Sigmoid colon (tissue), 7 donors: Measurements from ENCODE around the gene CAMTA1. TPM values are rescaled to one million over a fixed set of nuclear protein-coding genes. Genes with fewer than 3 reads are reported as not detected.

Experiments
- DNase-seq: peaks from one replicate; pipeline ENCODE4 v3.0.0-alpha.2; 2019
- H3K27ac ChIP-seq, 4 donors: fragments of 200-600 bp; sonication (generic); one replicate each; pipeline ENCODE4 v1.5.1; 2016 to 2019; ENCODE audit warnings: mild to moderate bottlenecking in 1 of 4
- H3K27me3 ChIP-seq, 3 donors: fragments of 200-600 bp; sonication (generic); one replicate each; pipeline ENCODE4 v1.5.1; 2019; ENCODE audit warnings: mild to moderate bottlenecking in 1 of 3
- H3K36me3 ChIP-seq, 4 donors: fragments of 200-600 bp; sonication (generic); one replicate each; pipeline ENCODE4 v1.5.1; 2016 to 2019
- H3K4me1 ChIP-seq, 4 donors: fragments of 200-600 bp; sonication (generic); one replicate each; pipeline ENCODE4 v1.5.1; 2017 to 2019
- H3K4me3 ChIP-seq, 4 donors: fragments of 200-600 bp; sonication (generic); one replicate each; pipeline ENCODE4 v1.5.1; 2017 to 2019; ENCODE audit warnings: mild to moderate bottlenecking in 2 of 4, moderate library complexity in 1 of 4
- H3K9me3 ChIP-seq, 4 donors: fragments of 200-600 bp in 3 of 4; sonication (generic) in 3 of 4; one replicate each; pipeline versions ENCODE4 v1.5.1 to v1.6.1; 2013 to 2019
- CTCF ChIP-seq, 4 experiments: fragments of 450-650 bp in 3 of 4; fragments of 200-600 bp in 1 of 4; IDR thresholded peaks; one replicate each; pipeline ENCODE4 v1.5.1; 2016 to 2019; ENCODE audit warnings: antibody characterized with exemption in 4 of 4, mild to moderate bottlenecking in 3 of 4, moderate library complexity in 2 of 4
- EP300 ChIP-seq, 4 donors: sonication (generic); formaldehyde crosslinking; IDR thresholded peaks; one replicate each; pipeline ENCODE4 v1.6.1; 2017; ENCODE audit warnings: antibody characterized with exemption in 4 of 4
- POLR2A ChIP-seq, 2 donors: fragments of 450-650 bp; IDR thresholded peaks; one replicate each; pipeline ENCODE4 v1.6.1; 2016; ENCODE audit warnings: antibody characterized with exemption in 2 of 2, mild to moderate bottlenecking in 2 of 2, moderate library complexity in 2 of 2
- POLR2AphosphoS5 ChIP-seq, 4 donors: sonication (generic); formaldehyde crosslinking; IDR thresholded peaks; one replicate each; pipeline ENCODE4 v1.6.1; 2017; ENCODE audit warnings: antibody characterized with exemption in 4 of 4
- WGBS, 2 donors: extraction: QIAGEN DNeasy Blood & Tissue Kit; methylation state at CpG; one replicate each; pipeline ENCODE4 v1.1.7; 2013; 5-methylcytosine and 5-hydroxymethylcytosine counted together
- intact Hi-C: fragments of 100-400 bp; cut with DNase I; formaldehyde crosslinking; loops from one replicate; pipeline ENCODE4 v1.15.1; 2023
- polyA plus RNA-seq, 3 donors: library from polyadenylated mRNA; stranded (reverse); fragments of 200-250 nt; gene quantifications; one replicate each; pipeline ENCODE4 v1.2.3, GENCODE V29; 2013
- total RNA-seq, 4 donors: library from RNA; depleted of rRNA; stranded (reverse); fragments of >200 nt; gene quantifications; one replicate each; pipeline ENCODE4 v1.1.0, GENCODE V29; 2016
- donor health status: healthy with polysubstance abuse.
- donor health status: Bipolar disorder and iron deficiency.
- donor health status: healthy.

Gene CAMTA1
- total and polyA plus RNA-seq, 7 donors = 97.9 to 196 (median 177) TPM

DNA sequence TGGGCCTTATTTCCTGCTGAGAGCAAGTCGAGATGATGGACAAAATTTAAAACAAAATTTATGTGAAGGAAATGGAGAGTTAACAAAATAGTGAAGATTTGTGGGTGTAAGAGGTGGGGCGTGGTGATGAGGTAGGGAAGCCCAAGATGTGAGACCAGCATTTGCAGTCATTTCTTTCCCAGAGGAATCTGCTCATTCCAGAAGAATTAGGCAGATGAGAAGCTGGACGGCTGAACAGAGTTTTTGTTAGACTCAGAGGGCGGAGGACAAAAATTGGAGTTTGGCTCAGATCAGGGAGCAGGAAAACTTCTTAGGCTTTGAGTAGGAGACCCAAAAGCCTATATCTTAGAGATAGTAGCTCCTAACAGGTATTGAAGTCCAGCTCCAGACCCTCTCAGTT lies 65.3 kb downstream of the CAMTA1 start:
- Histone ChIP-seq H3K4me1 (no peaks in the 10 kb centered on the region), H3K27ac (no peak overlapping the region), H3K36me3 (peaks cover 0 to 8% (median 0%) of the 10 kb centered on the region in 4 donors), H3K27me3 (no peaks in the 10 kb centered on the region), H3K4me3 (no peak overlapping the region), H3K9me3 (no peaks in the 10 kb centered on the region)
- intact Hi-C loops = no loop called here
- TF ChIP-seq POLR2A (IDR thresholded peaks at IDR 0.05) (no peak), EP300 (IDR thresholded peaks at IDR 0.05) (no peak), CTCF (IDR thresholded peaks at IDR 0.05) (no peak), POLR2AphosphoS5 (IDR thresholded peaks at IDR 0.05) (no peak)
- 92 to 94% methylated on average over 4 of the region's 4 CpGs for WGBS, 2 donors
- no peak for DNase-seq

DNA sequence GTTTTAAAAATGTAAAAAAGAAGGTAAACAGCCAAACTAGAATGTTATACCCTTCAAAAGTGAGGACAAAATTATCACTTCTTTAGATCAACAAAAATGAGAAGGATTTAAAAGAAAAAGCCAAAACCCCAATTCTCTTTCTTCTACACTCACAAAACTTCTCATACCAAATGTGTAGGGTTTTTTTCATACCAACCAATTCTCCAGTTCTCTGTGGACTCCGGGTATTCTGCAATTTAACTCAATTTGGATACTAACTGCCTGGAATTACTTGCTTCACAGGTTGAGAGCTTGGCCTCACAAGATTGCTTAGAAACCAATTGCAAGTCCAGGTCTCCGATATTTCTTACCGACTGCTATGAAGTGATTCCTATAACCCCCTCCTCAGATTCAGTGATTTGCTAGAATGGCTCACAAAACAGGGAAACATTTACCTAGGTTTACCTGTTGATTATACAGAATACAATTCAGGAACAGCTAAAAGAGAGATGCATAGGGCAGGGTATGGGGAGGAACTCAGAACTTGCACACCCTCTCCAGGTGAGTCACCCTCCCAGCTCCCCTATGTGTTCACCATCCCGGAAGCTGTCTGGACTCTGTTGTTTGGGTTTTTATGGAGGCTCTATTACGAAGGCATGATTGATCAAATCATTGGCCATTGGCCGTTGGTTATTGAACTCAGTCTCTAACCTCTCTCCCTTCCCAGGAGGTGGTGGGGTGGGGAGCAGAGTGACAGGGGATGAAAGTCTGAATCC lies 67.1 kb downstream of the CAMTA1 start:
- Histone ChIP-seq H3K4me1 (peaks cover 0 to under 1% (median 0%) of the 10 kb centered on the region in 4 donors), H3K27ac (no peak overlapping the region), H3K9me3 (no peaks in the 10 kb centered on the region), H3K27me3 (no peaks in the 10 kb centered on the region), H3K36me3 (no peaks in the 10 kb centered on the region), H3K4me3 (no peak overlapping the region)
- DNase-seq = no peak
- intact Hi-C loops = no loop called here
- 89 to 97% methylated on average over 6 of the region's 6 CpGs for WGBS, 2 donors
- no peak for TF ChIP-seq CTCF (IDR thresholded peaks at IDR 0.05)

GRCh38 chr1:6854166-6854565 lies 68.9 kb downstream of the CAMTA1 start:
- Histone ChIP-seq H3K9me3 (no peaks in the 10 kb centered on the region), H3K27me3 (no peaks in the 10 kb centered on the region), H3K4me1 (peaks cover 0 to 4% (median 0%) of the 10 kb centered on the region in 4 donors), H3K4me3 (no peak overlapping the region), H3K27ac (no peak overlapping the region), H3K36me3 (no peaks in the 10 kb centered on the region)
- WGBS, 2 donors = 93 to 94% methylated on average over 4 of the region's 4 CpGs
- DNase-seq = no peak
- TF ChIP-seq POLR2A (IDR thresholded peaks at IDR 0.05) (no peak), POLR2AphosphoS5 (IDR thresholded peaks at IDR 0.05) (no peak), CTCF (IDR thresholded peaks at IDR 0.05) (no peak), EP300 (IDR thresholded peaks at IDR 0.05) (no peak)
- intact Hi-C loops = no loop called here

- Histone ChIP-seq H3K4me1 (peaks cover 0 to 16% (median 9%) of the 10 kb centered on the region in 4 donors), H3K9me3 (no peaks in the 10 kb centered on the region), H3K27me3 (no peaks in the 10 kb centered on the region), H3K27ac (no peak overlapping the region), H3K4me3 (no peak overlapping the region), H3K36me3 (no peaks in the 10 kb centered on the region)
- WGBS, 2 donors = 90 to 94% methylated on average over 2 of the region's 2 CpGs
- TF ChIP-seq POLR2A (IDR thresholded peaks at IDR 0.05) (no peak), EP300 (IDR thresholded peaks at IDR 0.05) (no peak), POLR2AphosphoS5 (IDR thresholded peaks at IDR 0.05) (no peak), CTCF (IDR thresholded peaks at IDR 0.05) (no peak)
- intact Hi-C loops = no loop called here
- DNase-seq = no peak
Observed at GRCh38 chr1:6857831-6858230, 72.6 kb downstream of the CAMTA1 start.

GRCh38 chr1:6858596-6858995 lies 73.3 kb downstream of the CAMTA1 start:
- intact Hi-C loops = no loop called here
- 76 to 89% methylated on average over 3 of the region's 3 CpGs for WGBS, 2 donors
- Histone ChIP-seq H3K9me3 (no peaks in the 10 kb centered on the region), H3K27me3 (no peaks in the 10 kb centered on the region), H3K27ac (no peak overlapping the region), H3K4me3 (no peak overlapping the region), H3K36me3 (no peaks in the 10 kb centered on the region), H3K4me1 (peaks cover 0 to 16% (median 9%) of the 10 kb centered on the region in 4 donors)
- no peak for DNase-seq
- TF ChIP-seq POLR2A (IDR thresholded peaks at IDR 0.05) (no peak), POLR2AphosphoS5 (IDR thresholded peaks at IDR 0.05) (no peak), CTCF (IDR thresholded peaks at IDR 0.05) (no peak), EP300 (IDR thresholded peaks at IDR 0.05) (no peak)
